GM12873 (cell line): ENCODE measurements around the gene KCTD12.

ENCODE experiments used
- TF ChIP-seq, protein P1 (sequence below): IDR thresholded peaks from 2 replicates; pipeline ENCODE4 v1.5.1; 2012; ENCODE audit warnings: low read depth, mild to moderate bottlenecking, moderate library complexity, low read length, control low read depth; ENCODE audit not compliant: insufficient read depth; ENCODE audit errors: missing control alignments

Gene KCTD12

DNA sequence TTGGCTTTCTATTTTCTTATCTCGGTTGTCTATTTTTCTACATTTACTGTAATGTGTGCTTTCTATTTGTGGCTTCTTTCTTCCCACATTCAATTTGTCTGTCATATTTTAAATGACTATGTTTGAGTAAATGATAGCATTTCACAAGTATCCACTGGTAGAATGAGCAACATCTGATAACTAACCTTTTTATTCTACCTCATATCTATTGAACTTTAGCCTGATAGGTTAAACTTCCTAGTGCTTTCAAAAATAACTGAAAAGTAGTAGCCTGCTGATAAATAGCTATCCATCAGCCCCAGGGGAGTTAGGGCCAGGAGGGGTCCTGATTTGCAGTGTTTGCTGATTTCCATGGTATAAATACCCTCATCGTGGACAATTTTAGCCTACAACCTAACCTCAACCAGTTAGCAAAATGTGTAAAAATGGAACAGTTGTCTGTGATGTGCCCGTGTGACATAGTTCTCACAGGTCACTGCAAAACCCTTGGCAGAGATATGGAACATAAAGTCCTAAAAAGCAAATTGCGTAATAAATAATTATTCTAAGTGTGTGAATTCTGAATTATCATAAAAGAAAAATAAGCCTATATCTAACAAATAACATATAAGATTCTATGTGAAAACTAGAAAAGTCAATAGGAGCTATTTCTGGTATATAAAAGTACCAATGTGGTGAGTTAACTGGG is 32.1 kb downstream of the KCTD12 start:
- TF ChIP-seq, protein P1, sequence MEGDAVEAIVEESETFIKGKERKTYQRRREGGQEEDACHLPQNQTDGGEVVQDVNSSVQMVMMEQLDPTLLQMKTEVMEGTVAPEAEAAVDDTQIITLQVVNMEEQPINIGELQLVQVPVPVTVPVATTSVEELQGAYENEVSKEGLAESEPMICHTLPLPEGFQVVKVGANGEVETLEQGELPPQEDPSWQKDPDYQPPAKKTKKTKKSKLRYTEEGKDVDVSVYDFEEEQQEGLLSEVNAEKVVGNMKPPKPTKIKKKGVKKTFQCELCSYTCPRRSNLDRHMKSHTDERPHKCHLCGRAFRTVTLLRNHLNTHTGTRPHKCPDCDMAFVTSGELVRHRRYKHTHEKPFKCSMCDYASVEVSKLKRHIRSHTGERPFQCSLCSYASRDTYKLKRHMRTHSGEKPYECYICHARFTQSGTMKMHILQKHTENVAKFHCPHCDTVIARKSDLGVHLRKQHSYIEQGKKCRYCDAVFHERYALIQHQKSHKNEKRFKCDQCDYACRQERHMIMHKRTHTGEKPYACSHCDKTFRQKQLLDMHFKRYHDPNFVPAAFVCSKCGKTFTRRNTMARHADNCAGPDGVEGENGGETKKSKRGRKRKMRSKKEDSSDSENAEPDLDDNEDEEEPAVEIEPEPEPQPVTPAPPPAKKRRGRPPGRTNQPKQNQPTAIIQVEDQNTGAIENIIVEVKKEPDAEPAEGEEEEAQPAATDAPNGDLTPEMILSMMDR, result no peak

DNA sequence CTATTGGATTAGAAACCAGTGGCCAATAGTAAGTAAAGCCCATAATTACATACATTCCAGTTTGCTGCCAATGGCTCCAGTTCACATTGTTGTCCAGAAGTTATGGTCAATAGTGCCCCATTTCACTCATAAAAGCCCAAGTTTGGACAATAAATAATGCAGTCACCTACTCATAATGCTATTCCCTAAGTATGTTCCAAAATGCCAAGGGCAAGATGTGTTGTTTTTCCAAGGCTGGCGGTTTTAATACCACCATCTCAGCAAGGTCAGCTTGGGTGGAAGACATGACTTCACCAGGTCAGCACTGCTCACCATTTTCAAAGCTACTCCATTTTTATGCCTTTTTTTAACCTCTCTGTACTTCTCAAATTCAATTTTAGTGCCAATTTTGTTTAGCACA is 32.7 kb downstream of the KCTD12 start:
- TF ChIP-seq, protein P1, result no peak

DNA sequence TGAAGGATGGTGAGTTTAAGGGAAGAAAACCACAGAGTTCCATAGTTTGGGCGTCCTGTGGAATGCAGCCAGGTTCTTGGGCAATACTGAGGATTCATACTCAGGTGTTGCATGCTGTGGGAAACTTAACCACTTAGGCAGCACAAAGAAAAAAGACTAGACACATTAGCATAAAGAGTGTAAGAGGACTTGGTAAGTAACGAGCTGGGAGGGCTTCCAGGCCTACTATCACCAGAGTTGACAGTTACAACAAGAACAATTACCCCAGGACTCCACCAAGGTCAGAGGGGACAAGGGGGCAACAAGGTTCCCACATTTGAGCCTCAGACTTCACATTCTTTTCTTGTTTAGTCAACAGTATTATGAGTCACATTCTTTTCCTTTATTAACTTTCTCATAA is 33.2 kb downstream of the KCTD12 start:
- TF ChIP-seq, protein P1, result no peak

DNA sequence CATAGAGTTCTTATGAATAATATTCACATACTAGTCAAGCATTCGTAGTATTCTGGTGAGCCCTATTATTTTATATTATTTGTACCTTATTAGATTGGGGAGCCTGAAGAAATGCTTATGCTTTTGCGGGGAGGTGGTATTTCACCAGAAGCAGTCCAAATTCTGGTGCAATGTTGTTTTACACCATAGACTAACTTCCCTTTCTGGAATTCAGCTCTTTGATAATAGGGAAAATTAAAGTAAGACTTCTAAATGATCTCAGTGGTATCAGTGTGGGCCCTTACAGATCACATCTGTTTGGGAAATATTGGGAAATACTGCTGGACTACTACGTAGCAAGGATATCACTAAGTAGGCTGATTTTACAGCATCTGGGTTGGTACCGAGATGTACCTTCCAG is 34.2 kb downstream of the KCTD12 start:
- TF ChIP-seq, protein P1, result no peak

DNA sequence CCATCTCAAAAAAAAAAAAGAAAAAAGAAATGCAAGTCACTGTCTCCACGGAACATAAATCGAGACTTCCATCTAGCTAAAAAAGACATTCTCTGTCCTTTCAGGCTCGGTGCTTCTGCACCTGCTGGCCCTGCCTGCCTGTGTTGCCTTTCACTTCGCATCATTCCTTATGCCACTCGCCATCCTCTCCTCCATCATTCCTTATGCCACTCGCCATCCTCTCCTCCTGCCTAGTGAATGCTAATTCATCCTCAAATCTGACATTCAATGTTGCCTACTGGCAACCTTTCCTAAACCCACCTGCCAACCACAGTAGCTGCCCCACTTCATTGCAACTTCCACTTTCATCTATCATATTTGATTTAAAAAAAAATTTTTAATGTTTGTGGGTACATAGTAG is 36.7 kb downstream of the KCTD12 start:
- TF ChIP-seq, protein P1, result no peak

DNA sequence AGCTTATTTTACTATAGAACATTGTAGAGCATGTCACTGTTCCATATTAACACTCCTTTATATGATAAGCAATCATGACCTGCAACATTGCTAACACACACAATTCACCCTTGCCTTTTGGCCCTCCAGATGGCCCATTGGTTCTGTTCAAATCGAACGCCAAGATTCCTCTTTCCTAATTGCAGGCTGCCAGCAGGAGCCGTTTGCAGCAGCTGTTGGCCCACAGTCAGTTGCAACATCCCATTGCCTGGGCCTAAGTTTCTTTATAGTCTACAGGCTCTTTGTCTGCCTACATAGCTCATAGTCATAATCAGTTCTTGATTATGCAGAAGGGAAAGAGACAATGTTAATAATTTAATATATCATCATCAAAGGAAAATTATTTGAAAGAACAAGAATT is 37.6 kb downstream of the KCTD12 start:
- TF ChIP-seq, protein P1, result no peak

DNA sequence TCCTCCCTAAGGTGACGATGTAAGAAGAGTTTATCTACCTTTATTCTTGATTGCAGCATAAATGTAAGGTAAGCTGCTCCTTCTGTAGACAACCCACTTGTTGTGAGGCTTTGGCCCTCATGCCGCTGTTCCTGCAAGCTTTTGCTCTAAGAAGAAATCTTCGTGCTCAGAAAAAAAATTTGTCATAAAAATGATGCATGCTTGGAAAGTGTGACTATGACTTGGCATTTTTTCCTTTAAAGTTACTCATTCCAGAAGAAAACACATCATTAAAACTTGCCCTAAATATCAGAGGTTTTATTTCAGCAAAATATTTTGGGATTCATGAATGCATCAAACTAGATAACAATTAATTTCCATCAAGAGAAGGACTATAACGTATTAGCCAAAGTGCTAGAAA is 39.8 kb downstream of the KCTD12 start:
- TF ChIP-seq, protein P1, result no peak
